ENCODE results near the gene ZNF148.

DNA sequence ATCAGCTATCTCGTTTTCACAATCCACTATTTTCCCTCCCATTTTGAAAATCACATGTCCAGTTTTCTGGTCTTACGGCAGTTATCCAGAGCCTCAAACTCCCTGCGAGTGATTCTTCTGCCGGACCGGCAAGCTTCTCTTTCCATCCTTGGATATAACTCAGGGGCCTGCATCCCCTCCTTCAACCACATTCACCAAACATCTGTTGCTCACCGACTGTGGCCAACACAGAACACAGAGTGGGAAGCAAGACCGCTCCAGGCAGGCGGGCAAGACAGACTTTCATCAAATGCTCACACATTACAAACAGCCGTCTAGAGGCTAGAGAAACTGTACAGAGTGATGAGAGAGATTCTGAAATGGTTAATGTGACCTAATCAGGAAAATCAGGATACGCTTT is 154.9 kb downstream of the ZNF148 start:
- TF ChIP-seq, protein P1, sequence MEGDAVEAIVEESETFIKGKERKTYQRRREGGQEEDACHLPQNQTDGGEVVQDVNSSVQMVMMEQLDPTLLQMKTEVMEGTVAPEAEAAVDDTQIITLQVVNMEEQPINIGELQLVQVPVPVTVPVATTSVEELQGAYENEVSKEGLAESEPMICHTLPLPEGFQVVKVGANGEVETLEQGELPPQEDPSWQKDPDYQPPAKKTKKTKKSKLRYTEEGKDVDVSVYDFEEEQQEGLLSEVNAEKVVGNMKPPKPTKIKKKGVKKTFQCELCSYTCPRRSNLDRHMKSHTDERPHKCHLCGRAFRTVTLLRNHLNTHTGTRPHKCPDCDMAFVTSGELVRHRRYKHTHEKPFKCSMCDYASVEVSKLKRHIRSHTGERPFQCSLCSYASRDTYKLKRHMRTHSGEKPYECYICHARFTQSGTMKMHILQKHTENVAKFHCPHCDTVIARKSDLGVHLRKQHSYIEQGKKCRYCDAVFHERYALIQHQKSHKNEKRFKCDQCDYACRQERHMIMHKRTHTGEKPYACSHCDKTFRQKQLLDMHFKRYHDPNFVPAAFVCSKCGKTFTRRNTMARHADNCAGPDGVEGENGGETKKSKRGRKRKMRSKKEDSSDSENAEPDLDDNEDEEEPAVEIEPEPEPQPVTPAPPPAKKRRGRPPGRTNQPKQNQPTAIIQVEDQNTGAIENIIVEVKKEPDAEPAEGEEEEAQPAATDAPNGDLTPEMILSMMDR (IDR thresholded peaks at IDR 0.05): no peak
- no peak for TF ChIP-seq IRF2 (CRISPR knock-in tag; IDR thresholded peaks at IDR 0.05; ENCODE audit: borderline replicate concordance, low read depth)
- TF ChIP-seq CREB1 (CRISPR knock-in tag; IDR thresholded peaks at IDR 0.05): no peak
- no peak for TF ChIP-seq NFYB (CRISPR knock-in tag; conservative IDR thresholded peaks at IDR 0.05; ENCODE audit: low read depth)
- TF ChIP-seq, protein P2, sequence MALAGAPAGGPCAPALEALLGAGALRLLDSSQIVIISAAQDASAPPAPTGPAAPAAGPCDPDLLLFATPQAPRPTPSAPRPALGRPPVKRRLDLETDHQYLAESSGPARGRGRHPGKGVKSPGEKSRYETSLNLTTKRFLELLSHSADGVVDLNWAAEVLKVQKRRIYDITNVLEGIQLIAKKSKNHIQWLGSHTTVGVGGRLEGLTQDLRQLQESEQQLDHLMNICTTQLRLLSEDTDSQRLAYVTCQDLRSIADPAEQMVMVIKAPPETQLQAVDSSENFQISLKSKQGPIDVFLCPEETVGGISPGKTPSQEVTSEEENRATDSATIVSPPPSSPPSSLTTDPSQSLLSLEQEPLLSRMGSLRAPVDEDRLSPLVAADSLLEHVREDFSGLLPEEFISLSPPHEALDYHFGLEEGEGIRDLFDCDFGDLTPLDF (CRISPR knock-in tag; IDR thresholded peaks at IDR 0.05): no peak
- TF ChIP-seq KAT7 (CRISPR knock-in tag; IDR thresholded peaks at IDR 0.05; ENCODE audit: borderline replicate concordance): no peak
- TF ChIP-seq, protein P3, sequence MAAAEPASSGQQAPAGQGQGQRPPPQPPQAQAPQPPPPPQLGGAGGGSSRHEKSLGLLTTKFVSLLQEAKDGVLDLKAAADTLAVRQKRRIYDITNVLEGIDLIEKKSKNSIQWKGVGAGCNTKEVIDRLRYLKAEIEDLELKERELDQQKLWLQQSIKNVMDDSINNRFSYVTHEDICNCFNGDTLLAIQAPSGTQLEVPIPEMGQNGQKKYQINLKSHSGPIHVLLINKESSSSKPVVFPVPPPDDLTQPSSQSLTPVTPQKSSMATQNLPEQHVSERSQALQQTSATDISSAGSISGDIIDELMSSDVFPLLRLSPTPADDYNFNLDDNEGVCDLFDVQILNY (CRISPR knock-in tag; IDR thresholded peaks at IDR 0.05): no peak
- no peak for TF ChIP-seq ETV6 (CRISPR knock-in tag; IDR thresholded peaks at IDR 0.05)
- TF ChIP-seq, protein P4, sequence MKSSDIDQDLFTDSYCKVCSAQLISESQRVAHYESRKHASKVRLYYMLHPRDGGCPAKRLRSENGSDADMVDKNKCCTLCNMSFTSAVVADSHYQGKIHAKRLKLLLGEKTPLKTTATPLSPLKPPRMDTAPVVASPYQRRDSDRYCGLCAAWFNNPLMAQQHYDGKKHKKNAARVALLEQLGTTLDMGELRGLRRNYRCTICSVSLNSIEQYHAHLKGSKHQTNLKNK (CRISPR knock-in tag; IDR thresholded peaks at IDR 0.05): no peak
- TF ChIP-seq, protein P5, sequence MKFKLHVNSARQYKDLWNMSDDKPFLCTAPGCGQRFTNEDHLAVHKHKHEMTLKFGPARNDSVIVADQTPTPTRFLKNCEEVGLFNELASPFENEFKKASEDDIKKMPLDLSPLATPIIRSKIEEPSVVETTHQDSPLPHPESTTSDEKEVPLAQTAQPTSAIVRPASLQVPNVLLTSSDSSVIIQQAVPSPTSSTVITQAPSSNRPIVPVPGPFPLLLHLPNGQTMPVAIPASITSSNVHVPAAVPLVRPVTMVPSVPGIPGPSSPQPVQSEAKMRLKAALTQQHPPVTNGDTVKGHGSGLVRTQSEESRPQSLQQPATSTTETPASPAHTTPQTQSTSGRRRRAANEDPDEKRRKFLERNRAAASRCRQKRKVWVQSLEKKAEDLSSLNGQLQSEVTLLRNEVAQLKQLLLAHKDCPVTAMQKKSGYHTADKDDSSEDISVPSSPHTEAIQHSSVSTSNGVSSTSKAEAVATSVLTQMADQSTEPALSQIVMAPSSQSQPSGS (CRISPR knock-in tag; IDR thresholded peaks at IDR 0.05; ENCODE audit: borderline replicate concordance, low read depth): no peak
